ENCODE data around the gene GHRHR.

Gene GHRHR

DNA sequence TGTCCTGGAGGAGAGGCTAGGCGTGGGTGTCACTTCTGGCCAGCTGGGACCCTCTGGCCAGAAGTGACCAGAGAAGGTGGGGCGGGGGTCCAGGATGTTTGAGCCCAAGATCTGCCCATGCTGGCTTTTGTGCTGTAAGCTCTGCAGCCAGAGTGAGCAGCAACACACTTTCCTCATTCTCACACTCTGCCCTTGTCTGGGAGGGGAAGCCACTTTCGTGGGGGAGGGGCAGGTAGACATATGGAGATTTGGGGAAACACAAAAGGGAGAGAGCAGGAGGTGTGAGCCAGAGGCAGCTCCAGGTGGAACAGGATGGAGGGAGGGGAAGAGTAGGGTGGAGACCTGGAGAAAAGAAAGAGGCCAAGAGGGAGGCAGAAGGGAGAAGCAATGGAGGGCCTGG lies 56.9 kb downstream of the GHRHR start:
- TF ChIP-seq, protein P1, sequence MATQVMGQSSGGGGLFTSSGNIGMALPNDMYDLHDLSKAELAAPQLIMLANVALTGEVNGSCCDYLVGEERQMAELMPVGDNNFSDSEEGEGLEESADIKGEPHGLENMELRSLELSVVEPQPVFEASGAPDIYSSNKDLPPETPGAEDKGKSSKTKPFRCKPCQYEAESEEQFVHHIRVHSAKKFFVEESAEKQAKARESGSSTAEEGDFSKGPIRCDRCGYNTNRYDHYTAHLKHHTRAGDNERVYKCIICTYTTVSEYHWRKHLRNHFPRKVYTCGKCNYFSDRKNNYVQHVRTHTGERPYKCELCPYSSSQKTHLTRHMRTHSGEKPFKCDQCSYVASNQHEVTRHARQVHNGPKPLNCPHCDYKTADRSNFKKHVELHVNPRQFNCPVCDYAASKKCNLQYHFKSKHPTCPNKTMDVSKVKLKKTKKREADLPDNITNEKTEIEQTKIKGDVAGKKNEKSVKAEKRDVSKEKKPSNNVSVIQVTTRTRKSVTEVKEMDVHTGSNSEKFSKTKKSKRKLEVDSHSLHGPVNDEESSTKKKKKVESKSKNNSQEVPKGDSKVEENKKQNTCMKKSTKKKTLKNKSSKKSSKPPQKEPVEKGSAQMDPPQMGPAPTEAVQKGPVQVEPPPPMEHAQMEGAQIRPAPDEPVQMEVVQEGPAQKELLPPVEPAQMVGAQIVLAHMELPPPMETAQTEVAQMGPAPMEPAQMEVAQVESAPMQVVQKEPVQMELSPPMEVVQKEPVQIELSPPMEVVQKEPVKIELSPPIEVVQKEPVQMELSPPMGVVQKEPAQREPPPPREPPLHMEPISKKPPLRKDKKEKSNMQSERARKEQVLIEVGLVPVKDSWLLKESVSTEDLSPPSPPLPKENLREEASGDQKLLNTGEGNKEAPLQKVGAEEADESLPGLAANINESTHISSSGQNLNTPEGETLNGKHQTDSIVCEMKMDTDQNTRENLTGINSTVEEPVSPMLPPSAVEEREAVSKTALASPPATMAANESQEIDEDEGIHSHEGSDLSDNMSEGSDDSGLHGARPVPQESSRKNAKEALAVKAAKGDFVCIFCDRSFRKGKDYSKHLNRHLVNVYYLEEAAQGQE (IDR thresholded peaks at IDR 0.05; ENCODE audit: insufficient replicate concordance, low read depth): no peak
- TF ChIP-seq, protein P2, sequence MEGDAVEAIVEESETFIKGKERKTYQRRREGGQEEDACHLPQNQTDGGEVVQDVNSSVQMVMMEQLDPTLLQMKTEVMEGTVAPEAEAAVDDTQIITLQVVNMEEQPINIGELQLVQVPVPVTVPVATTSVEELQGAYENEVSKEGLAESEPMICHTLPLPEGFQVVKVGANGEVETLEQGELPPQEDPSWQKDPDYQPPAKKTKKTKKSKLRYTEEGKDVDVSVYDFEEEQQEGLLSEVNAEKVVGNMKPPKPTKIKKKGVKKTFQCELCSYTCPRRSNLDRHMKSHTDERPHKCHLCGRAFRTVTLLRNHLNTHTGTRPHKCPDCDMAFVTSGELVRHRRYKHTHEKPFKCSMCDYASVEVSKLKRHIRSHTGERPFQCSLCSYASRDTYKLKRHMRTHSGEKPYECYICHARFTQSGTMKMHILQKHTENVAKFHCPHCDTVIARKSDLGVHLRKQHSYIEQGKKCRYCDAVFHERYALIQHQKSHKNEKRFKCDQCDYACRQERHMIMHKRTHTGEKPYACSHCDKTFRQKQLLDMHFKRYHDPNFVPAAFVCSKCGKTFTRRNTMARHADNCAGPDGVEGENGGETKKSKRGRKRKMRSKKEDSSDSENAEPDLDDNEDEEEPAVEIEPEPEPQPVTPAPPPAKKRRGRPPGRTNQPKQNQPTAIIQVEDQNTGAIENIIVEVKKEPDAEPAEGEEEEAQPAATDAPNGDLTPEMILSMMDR (IDR thresholded peaks at IDR 0.05; ENCODE audit: insufficient read depth, low read length): no peak
- no peak overlapping the region for H3K27ac ChIP-seq (replicated peaks)
- peak in 1 of 2 experiments; percentile 12 for DNase-seq (ENCODE audit: low read depth in 1 of 2, low spot score in 1 of 2)
- H3K27me3 ChIP-seq (ENCODE audit: insufficient read depth, poor library complexity, severe bottlenecking): no peaks in the 10 kb centered on the region
- H3K4me3 ChIP-seq (replicated peaks; ENCODE audit: insufficient read depth, low read length): no peak overlapping the region

DNA sequence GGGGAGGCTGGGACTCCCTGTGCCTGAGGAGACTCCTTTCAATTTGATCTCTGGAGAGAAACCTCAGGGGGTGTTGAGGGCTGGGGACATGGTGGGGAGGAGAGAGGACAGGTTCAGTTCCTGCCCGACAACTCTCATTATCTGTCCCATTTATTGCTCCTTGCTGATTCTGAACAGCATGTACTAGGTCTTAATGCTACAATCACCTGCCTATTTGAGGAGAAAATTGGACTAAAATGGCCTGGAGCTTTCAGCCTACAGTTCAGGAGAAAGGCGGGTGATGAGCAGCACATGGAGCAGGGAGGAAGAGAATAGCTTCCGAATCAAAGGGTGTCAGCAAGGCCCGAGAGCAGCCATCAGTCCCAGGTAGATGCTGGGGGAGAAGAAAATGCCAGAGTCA lies 58.4 kb downstream of the GHRHR start:
- Histone ChIP-seq H3K4me3 (replicated peaks; ENCODE audit: insufficient read depth, low read length) (no peak overlapping the region), H3K27ac (replicated peaks) (no peak overlapping the region), H3K27me3 (ENCODE audit: insufficient read depth, poor library complexity, severe bottlenecking) (no peaks in the 10 kb centered on the region)
- DNase-seq (ENCODE audit: low read depth in 1 of 2, low spot score in 1 of 2): no peak
- TF ChIP-seq, protein P2 (IDR thresholded peaks at IDR 0.05; ENCODE audit: insufficient read depth, low read length): no peak
- no peak for TF ChIP-seq GABPA (IDR thresholded peaks at IDR 0.05; ENCODE audit: low read depth)
- no peak for TF ChIP-seq SPI1 (IDR thresholded peaks at IDR 0.05; ENCODE audit: borderline replicate concordance, low read depth)
- no peak for TF ChIP-seq POLR2AphosphoS5 (IDR thresholded peaks at IDR 0.05; ENCODE audit: low read depth)
- TF ChIP-seq, protein P1 (IDR thresholded peaks at IDR 0.05; ENCODE audit: insufficient replicate concordance, low read depth): no peak

DNA sequence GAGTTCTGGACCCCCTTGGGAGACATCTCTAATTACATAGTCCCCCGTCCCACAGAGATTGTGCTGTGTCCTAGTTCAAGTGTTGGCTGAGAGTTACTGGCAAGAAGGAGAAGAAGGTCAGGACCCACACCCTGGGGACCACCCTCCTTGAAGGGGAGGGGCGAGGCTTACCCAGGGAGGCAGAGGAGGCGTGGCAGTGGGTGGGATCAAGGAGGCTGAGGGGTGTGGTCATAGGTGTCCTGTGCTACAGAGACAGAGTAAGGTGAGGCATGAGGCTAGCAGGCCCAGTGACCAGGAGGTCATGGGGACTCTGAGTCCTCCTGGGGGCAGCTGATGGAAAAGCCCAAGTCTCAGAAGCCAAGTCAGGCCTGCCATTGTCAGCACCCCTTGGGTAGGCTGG lies 59.0 kb downstream of the GHRHR start:
- Histone ChIP-seq H3K4me3 (replicated peaks; ENCODE audit: insufficient read depth, low read length) (no peak overlapping the region), H3K27ac (replicated peaks) (no peak overlapping the region), H3K27me3 (ENCODE audit: insufficient read depth, poor library complexity, severe bottlenecking) (no peaks in the 10 kb centered on the region)
- TF ChIP-seq POLR2AphosphoS5 (IDR thresholded peaks at IDR 0.05; ENCODE audit: low read depth) (no peak), SPI1 (IDR thresholded peaks at IDR 0.05; ENCODE audit: borderline replicate concordance, low read depth) (no peak), GABPA (IDR thresholded peaks at IDR 0.05; ENCODE audit: low read depth) (no peak)
- TF ChIP-seq, protein P2 (IDR thresholded peaks at IDR 0.05; ENCODE audit: insufficient read depth, low read length): no peak
- TF ChIP-seq, protein P1 (IDR thresholded peaks at IDR 0.05; ENCODE audit: insufficient replicate concordance, low read depth): no peak
- no peak for DNase-seq (ENCODE audit: low read depth in 1 of 2, low spot score in 1 of 2)
